ENCODE results near the gene CPNE5. TPM values are rescaled to one million over a fixed set of nuclear protein-coding genes. Genes with fewer than 3 reads are reported as not detected.

CPNE5 gene
- total and polyA plus RNA-seq, 9 of the 15 experiments (the other 6 are each of a cell fraction or from before 2014, with no cell fraction given): 0.14 to 1.0 (median 0.46) TPM; not detected in 2

DNA sequence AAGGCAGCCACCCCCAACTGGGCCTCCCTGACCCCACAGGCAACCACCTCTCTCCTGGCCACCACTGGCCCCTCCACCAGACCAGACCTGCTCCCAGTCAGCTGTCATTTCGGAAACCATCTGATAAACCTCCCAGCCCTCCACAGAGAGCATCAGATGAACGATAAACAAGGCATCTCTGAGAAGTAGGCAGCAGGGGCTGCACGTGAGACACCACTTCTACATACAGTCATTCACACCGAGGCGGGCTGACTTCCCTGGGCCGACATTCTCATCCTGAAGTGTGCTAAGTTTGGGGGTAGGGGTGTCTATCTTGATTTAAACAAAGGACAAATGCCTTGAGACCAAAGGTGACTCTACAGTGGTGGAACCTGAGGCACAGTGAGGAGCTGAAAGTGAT lies 13.8 kb downstream of the CPNE5 start (continued):
- TF ChIP-seq, protein P1, sequence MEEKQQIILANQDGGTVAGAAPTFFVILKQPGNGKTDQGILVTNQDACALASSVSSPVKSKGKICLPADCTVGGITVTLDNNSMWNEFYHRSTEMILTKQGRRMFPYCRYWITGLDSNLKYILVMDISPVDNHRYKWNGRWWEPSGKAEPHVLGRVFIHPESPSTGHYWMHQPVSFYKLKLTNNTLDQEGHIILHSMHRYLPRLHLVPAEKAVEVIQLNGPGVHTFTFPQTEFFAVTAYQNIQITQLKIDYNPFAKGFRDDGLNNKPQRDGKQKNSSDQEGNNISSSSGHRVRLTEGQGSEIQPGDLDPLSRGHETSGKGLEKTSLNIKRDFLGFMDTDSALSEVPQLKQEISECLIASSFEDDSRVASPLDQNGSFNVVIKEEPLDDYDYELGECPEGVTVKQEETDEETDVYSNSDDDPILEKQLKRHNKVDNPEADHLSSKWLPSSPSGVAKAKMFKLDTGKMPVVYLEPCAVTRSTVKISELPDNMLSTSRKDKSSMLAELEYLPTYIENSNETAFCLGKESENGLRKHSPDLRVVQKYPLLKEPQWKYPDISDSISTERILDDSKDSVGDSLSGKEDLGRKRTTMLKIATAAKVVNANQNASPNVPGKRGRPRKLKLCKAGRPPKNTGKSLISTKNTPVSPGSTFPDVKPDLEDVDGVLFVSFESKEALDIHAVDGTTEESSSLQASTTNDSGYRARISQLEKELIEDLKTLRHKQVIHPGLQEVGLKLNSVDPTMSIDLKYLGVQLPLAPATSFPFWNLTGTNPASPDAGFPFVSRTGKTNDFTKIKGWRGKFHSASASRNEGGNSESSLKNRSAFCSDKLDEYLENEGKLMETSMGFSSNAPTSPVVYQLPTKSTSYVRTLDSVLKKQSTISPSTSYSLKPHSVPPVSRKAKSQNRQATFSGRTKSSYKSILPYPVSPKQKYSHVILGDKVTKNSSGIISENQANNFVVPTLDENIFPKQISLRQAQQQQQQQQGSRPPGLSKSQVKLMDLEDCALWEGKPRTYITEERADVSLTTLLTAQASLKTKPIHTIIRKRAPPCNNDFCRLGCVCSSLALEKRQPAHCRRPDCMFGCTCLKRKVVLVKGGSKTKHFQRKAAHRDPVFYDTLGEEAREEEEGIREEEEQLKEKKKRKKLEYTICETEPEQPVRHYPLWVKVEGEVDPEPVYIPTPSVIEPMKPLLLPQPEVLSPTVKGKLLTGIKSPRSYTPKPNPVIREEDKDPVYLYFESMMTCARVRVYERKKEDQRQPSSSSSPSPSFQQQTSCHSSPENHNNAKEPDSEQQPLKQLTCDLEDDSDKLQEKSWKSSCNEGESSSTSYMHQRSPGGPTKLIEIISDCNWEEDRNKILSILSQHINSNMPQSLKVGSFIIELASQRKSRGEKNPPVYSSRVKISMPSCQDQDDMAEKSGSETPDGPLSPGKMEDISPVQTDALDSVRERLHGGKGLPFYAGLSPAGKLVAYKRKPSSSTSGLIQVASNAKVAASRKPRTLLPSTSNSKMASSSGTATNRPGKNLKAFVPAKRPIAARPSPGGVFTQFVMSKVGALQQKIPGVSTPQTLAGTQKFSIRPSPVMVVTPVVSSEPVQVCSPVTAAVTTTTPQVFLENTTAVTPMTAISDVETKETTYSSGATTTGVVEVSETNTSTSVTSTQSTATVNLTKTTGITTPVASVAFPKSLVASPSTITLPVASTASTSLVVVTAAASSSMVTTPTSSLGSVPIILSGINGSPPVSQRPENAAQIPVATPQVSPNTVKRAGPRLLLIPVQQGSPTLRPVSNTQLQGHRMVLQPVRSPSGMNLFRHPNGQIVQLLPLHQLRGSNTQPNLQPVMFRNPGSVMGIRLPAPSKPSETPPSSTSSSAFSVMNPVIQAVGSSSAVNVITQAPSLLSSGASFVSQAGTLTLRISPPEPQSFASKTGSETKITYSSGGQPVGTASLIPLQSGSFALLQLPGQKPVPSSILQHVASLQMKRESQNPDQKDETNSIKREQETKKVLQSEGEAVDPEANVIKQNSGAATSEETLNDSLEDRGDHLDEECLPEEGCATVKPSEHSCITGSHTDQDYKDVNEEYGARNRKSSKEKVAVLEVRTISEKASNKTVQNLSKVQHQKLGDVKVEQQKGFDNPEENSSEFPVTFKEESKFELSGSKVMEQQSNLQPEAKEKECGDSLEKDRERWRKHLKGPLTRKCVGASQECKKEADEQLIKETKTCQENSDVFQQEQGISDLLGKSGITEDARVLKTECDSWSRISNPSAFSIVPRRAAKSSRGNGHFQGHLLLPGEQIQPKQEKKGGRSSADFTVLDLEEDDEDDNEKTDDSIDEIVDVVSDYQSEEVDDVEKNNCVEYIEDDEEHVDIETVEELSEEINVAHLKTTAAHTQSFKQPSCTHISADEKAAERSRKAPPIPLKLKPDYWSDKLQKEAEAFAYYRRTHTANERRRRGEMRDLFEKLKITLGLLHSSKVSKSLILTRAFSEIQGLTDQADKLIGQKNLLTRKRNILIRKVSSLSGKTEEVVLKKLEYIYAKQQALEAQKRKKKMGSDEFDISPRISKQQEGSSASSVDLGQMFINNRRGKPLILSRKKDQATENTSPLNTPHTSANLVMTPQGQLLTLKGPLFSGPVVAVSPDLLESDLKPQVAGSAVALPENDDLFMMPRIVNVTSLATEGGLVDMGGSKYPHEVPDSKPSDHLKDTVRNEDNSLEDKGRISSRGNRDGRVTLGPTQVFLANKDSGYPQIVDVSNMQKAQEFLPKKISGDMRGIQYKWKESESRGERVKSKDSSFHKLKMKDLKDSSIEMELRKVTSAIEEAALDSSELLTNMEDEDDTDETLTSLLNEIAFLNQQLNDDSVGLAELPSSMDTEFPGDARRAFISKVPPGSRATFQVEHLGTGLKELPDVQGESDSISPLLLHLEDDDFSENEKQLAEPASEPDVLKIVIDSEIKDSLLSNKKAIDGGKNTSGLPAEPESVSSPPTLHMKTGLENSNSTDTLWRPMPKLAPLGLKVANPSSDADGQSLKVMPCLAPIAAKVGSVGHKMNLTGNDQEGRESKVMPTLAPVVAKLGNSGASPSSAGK (IDR thresholded peaks at IDR 0.05): peak; percentile 35; the same call in 1 of the 2 replicates
- TF ChIP-seq, protein P2, sequence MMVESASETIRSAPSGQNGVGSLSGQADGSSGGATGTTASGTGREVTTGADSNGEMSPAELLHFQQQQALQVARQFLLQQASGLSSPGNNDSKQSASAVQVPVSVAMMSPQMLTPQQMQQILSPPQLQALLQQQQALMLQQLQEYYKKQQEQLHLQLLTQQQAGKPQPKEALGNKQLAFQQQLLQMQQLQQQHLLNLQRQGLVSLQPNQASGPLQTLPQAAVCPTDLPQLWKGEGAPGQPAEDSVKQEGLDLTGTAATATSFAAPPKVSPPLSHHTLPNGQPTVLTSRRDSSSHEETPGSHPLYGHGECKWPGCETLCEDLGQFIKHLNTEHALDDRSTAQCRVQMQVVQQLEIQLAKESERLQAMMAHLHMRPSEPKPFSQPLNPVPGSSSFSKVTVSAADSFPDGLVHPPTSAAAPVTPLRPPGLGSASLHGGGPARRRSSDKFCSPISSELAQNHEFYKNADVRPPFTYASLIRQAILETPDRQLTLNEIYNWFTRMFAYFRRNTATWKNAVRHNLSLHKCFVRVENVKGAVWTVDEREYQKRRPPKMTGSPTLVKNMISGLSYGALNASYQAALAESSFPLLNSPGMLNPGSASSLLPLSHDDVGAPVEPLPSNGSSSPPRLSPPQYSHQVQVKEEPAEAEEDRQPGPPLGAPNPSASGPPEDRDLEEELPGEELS (CRISPR knock-in tag; IDR thresholded peaks at IDR 0.05; ENCODE audit: borderline replicate concordance): 0 out of 2 replicates have a peak, but pooled peaks have one; percentile 32
- TF ChIP-seq REST (IDR thresholded peaks at IDR 0.05; ENCODE audit: borderline replicate concordance) (no peak), REST (CRISPR knock-in tag; IDR thresholded peaks at IDR 0.05; ENCODE audit: low read depth) (no peak), RBM25 (IDR thresholded peaks at IDR 0.05; ENCODE audit: low read depth, low read length, severe bottlenecking) (no peak), ZC3H8 (IDR thresholded peaks at IDR 0.05) (no peak)
